HEK293 (cell line): ENCODE results near the gene SF3B6.

Experiments used
- CTCF ChIA-PET: fragments of 350-600 bp; formaldehyde crosslinking; extraction: SDS; loops from one replicate; lab custom pipeline; 2021; ENCODE audit warnings: antibody characterized with exemption; lab: Yijun Ruan, JAX
- POLR2A ChIA-PET: fragments of 300-600 bp; formaldehyde crosslinking; extraction: SDS; loops from one replicate; lab custom pipeline; 2020; ENCODE audit warnings: antibody characterized with exemption, inconsistent platforms; lab: Yijun Ruan, JAX
- H3K27ac ChIP-seq: fragments of 200-500 bp; sonication (Bioruptor generic); 2 replicates; pipeline ENCODE4 v1.5.1; 2014; ENCODE audit warnings: low read depth, low read length, control low read depth, inconsistent platforms; ENCODE audit errors: extremely low read depth
- H3K36me3 ChIP-seq, 2 experiments: fragments of 200-500 bp in 1 of 2; sonication (Bioruptor generic) in 1 of 2; 1 replicate in 1 of 2; 2 replicates in 1 of 2; pipeline ENCODE4 v1.5.1; 2014 to 2017; ENCODE audit warnings: inconsistent platforms in 2 of 2, low read length in 2 of 2; ENCODE audit not compliant: control insufficient read depth in 2 of 2, insufficient read depth in 1 of 2
- H3K4me1 ChIP-seq: fragments of 200-500 bp; sonication (Bioruptor generic); 2 replicates; pipeline ENCODE4 v1.5.1; 2014; ENCODE audit warnings: mild to moderate bottlenecking, low read length, inconsistent platforms; ENCODE audit not compliant: control insufficient read depth, insufficient read depth
- H3K4me3 ChIP-seq: 2 replicates; pipeline ENCODE4 v1.5.1; 2011; ENCODE audit warnings: low read depth, mild to moderate bottlenecking, control low read depth, low read length, moderate library complexity
- H3K9me3 ChIP-seq: fragments of 200-500 bp; sonication (Bioruptor generic); 2 replicates; pipeline ENCODE4 v1.5.1; 2014; ENCODE audit warnings: low read depth, low read length, inconsistent platforms; ENCODE audit not compliant: control insufficient read depth, insufficient read depth
- GLI2 ChIP-seq: fragments of 450-650 bp; formaldehyde crosslinking; IDR thresholded peaks from 2 replicates; pipeline ENCODE4; 2017; ENCODE audit warnings: missing biosample characterization, missing genetic modification characterization, low read depth, borderline replicate concordance
- GLI4 ChIP-seq: fragments of 450-650 bp; formaldehyde crosslinking; IDR thresholded peaks from 2 replicates; pipeline ENCODE4 v1.5.1; 2016; ENCODE audit warnings: missing biosample characterization, missing genetic modification characterization
- GLIS2 ChIP-seq: fragments of 450-650 bp; formaldehyde crosslinking; IDR thresholded peaks from 2 replicates; pipeline ENCODE4 v1.5.1; 2016; ENCODE audit warnings: missing biosample characterization, missing genetic modification characterization
- HOXC10 ChIP-seq: sonication (generic); formaldehyde crosslinking; IDR thresholded peaks from 2 replicates; pipeline ENCODE4 v1.8.1; 2023; ENCODE audit warnings: mild to moderate bottlenecking, missing genetic modification reagents
- KLF17 ChIP-seq: fragments of 450-650 bp; formaldehyde crosslinking; IDR thresholded peaks from 2 replicates; pipeline ENCODE4 v1.5.1; 2016; ENCODE audit warnings: missing biosample characterization, missing genetic modification characterization
- KLF8 ChIP-seq: fragments of 450-650 bp; formaldehyde crosslinking; IDR thresholded peaks from 2 replicates; pipeline ENCODE4 v1.5.1; 2016; ENCODE audit warnings: missing biosample characterization, missing genetic modification characterization
- PRDM1 ChIP-seq: fragments of 450-650 bp; formaldehyde crosslinking; IDR thresholded peaks from 2 replicates; pipeline ENCODE4; 2016; ENCODE audit warnings: missing biosample characterization, missing genetic modification characterization
- YY1 ChIP-seq: fragments of 450-650 bp; formaldehyde crosslinking; IDR thresholded peaks from 2 replicates; pipeline ENCODE4 v1.5.1; 2018; ENCODE audit warnings: missing biosample characterization, missing genetic modification characterization
- ZBTB10 ChIP-seq: fragments of 450-650 bp; formaldehyde crosslinking; IDR thresholded peaks from 2 replicates; pipeline ENCODE4 v1.5.1; 2016; ENCODE audit warnings: missing biosample characterization, missing genetic modification characterization
- ZBTB6 ChIP-seq: fragments of 450-650 bp; formaldehyde crosslinking; IDR thresholded peaks from 2 replicates; pipeline ENCODE4 v1.5.1; 2017; ENCODE audit warnings: missing biosample characterization, missing genetic modification characterization
- ZFP69B ChIP-seq: fragments of 450-650 bp; formaldehyde crosslinking; IDR thresholded peaks from 2 replicates; pipeline ENCODE4 v1.5.1; 2016; ENCODE audit warnings: missing biosample characterization, missing genetic modification characterization
- ZNF140 ChIP-seq: fragments of 450-650 bp; formaldehyde crosslinking; IDR thresholded peaks from 2 replicates; pipeline ENCODE4 v1.5.1; 2016; ENCODE audit warnings: missing biosample characterization, missing genetic modification characterization
- ZNF184 ChIP-seq: fragments of 450-650 bp; IDR thresholded peaks from 2 replicates; pipeline ENCODE4 v1.5.1; 2018; ENCODE audit warnings: missing biosample characterization, mild to moderate bottlenecking, missing genetic modification characterization
- ZNF19 ChIP-seq: fragments of 450-650 bp; formaldehyde crosslinking; IDR thresholded peaks from 2 replicates; pipeline ENCODE4; 2016; ENCODE audit warnings: missing biosample characterization, missing genetic modification characterization, low read depth
- ZNF266 ChIP-seq: fragments of 450-650 bp; formaldehyde crosslinking; IDR thresholded peaks from 2 replicates; pipeline ENCODE4 v1.5.1; 2016; ENCODE audit warnings: missing biosample characterization, missing genetic modification characterization, low read depth
- ZNF335 ChIP-seq: fragments of 450-650 bp; formaldehyde crosslinking; conservative IDR thresholded peaks from 2 replicates; pipeline ENCODE4 v1.5.1; 2016; ENCODE audit warnings: missing biosample characterization, missing genetic modification characterization
- ZNF350 ChIP-seq: fragments of 450-650 bp; formaldehyde crosslinking; IDR thresholded peaks from 2 replicates; pipeline ENCODE4 v1.5.0; 2017; ENCODE audit warnings: missing biosample characterization, mild to moderate bottlenecking, missing genetic modification characterization
- ZNF416 ChIP-seq: fragments of 450-650 bp; formaldehyde crosslinking; IDR thresholded peaks from 2 replicates; pipeline ENCODE4 v1.5.1; 2016; ENCODE audit warnings: missing biosample characterization, missing genetic modification characterization
- ZNF518A ChIP-seq: fragments of 450-650 bp; formaldehyde crosslinking; conservative IDR thresholded peaks from 2 replicates; pipeline ENCODE4 v1.5.1; 2016; ENCODE audit warnings: low read depth, missing biosample characterization, missing genetic modification characterization
- ZNF544 ChIP-seq: fragments of 450-650 bp; formaldehyde crosslinking; IDR thresholded peaks from 2 replicates; pipeline ENCODE4 v1.5.0; 2017; ENCODE audit warnings: missing biosample characterization, missing genetic modification characterization
- ZNF549 ChIP-seq: fragments of 450-650 bp; IDR thresholded peaks from 2 replicates; pipeline ENCODE4 v1.5.1; 2018; ENCODE audit warnings: missing biosample characterization, missing genetic modification characterization, mild to moderate bottlenecking, inconsistent platforms, moderate library complexity
- ZNF561 ChIP-seq: fragments of 450-650 bp; IDR thresholded peaks from 2 replicates; pipeline ENCODE4 v1.5.1; 2018; ENCODE audit warnings: missing biosample characterization, missing genetic modification characterization, borderline replicate concordance
- ZNF624 ChIP-seq: fragments of 450-650 bp; formaldehyde crosslinking; IDR thresholded peaks from 2 replicates; pipeline ENCODE4 v1.5.1; 2017; ENCODE audit warnings: missing biosample characterization, missing genetic modification characterization
- ZNF660 ChIP-seq: fragments of 450-650 bp; IDR thresholded peaks from 2 replicates; pipeline ENCODE4 v1.5.1; 2018; ENCODE audit warnings: missing biosample characterization, mild to moderate bottlenecking, missing genetic modification characterization
- ZNF677 ChIP-seq: fragments of 450-650 bp; IDR thresholded peaks from 2 replicates; pipeline ENCODE4 v1.5.0; 2018; ENCODE audit warnings: missing biosample characterization, mild to moderate bottlenecking, missing genetic modification characterization, moderate library complexity

SF3B6 gene

GRCh38 chr2:24077535-24077877 is 1.4 kb upstream of the SF3B6 start:
- CTCF ChIA-PET: interaction anchor here (0.6 kb wide), 1 partner anchor 152 kb away, joined by 4 read pairs; no protein-coding TSS in a partner anchor
- H3K27ac ChIP-seq: peak overlapping the region; percentile 47; the same call in 1 of the 2 replicates
- POLR2A ChIA-PET: interaction anchor here (0.6 to 2.3 kb wide), 6 partner anchors 19 to 253 kb away, joined by 3 to 41 read pairs (median 8); partner anchors contain the start of genes ATAD2B and WDCP
- peaks cover 7% of the 10 kb centered on the region; the same call in 1 of the 2 replicates for H3K4me1 ChIP-seq
- peak overlapping the region; percentile 95 for H3K4me3 ChIP-seq
- TF ChIP-seq PRDM1 (tag by site-specific recombination) (peak; percentile 29; the same call in 1 of the 2 replicates), ZNF335 (tag by site-specific recombination) (peak; percentile 35; the same call in 1 of the 2 replicates), KLF8 (tag by site-specific recombination) (no peak)
- TF ChIP-seq, all 188 proteins: peak for 2
- peaks cover 15 to 53% of the 10 kb centered on the region in 2 experiments for H3K36me3 ChIP-seq
- H3K9me3 ChIP-seq: no peaks in the 10 kb centered on the region

- H3K4me1 ChIP-seq: peaks cover 7% of the 10 kb centered on the region; the same call in 1 of the 2 replicates
- H3K27ac ChIP-seq: peak overlapping the region; percentile 47; the same call in 1 of the 2 replicates
- no peaks in the 10 kb centered on the region for H3K9me3 ChIP-seq
- peaks cover 15 to 53% of the 10 kb centered on the region in 2 experiments for H3K36me3 ChIP-seq
- ChIA-PET POLR2A (interaction anchor here (0.5 to 2.3 kb wide), 24 partner anchors 8 to 1299 kb away, joined by 3 to 41 read pairs (median 4); partner anchors contain the start of genes ATAD2B, FAM228B, ITSN2 and TP53I3), CTCF (interaction anchor here (0.6 to 1.0 kb wide), 4 partner anchors 55 to 297 kb away, joined by 3 to 4 read pairs (median 4); partner anchors contain the start of gene ATAD2B)
- H3K4me3 ChIP-seq: peak overlapping the region; percentile 95
- TF ChIP-seq ZNF19: no peak
- no peak for TF ChIP-seq ZNF416 (tag by site-specific recombination)
- TF ChIP-seq ZNF660 (tag by site-specific recombination): no peak
- TF ChIP-seq ZNF350 (tag by site-specific recombination): no peak
- no peak for TF ChIP-seq ZNF140
- no peak for TF ChIP-seq GLI2 (tag by site-specific recombination)
- TF ChIP-seq YY1 (tag by site-specific recombination): no peak
- no peak for TF ChIP-seq ZNF544
- no peak for TF ChIP-seq HOXC10 (CRISPR knock-in tag)
- TF ChIP-seq GLIS2: peak; percentile 92
- no peak for TF ChIP-seq ZNF561
- TF ChIP-seq ZBTB6 (tag by site-specific recombination): no peak
- no peak for TF ChIP-seq ZNF624 (tag by site-specific recombination)
- no peak for TF ChIP-seq ZNF677 (tag by site-specific recombination)
- no peak for TF ChIP-seq GLI4
- TF ChIP-seq ZNF184 (tag by site-specific recombination): no peak
- 0 out of 2 replicates have a peak, but pooled peaks have one; percentile 32 for TF ChIP-seq ZBTB10 (tag by site-specific recombination)
- no peak for TF ChIP-seq ZNF266
- no peak for TF ChIP-seq ZNF518A (tag by site-specific recombination)
- peak; percentile 92 for TF ChIP-seq ZFP69B (tag by site-specific recombination)
- TF ChIP-seq KLF17 (tag by site-specific recombination): 0 out of 2 replicates have a peak, but pooled peaks have one; percentile 22
- no peak for TF ChIP-seq ZNF549
Measured at GRCh38 chr2:24076849-24077534, 866 bp upstream of the SF3B6 start.
